Measurements from ENCODE around the gene TRPM2. TPM values are rescaled to one million over a fixed set of nuclear protein-coding genes. Genes with fewer than 3 reads are reported as not detected.

The TRPM2 gene
- total and polyA plus RNA-seq, 2 of the 13 experiments (the other 11 are each of a cell fraction or from before 2014, with no cell fraction given) = 0.07 to 0.20 TPM

DNA sequence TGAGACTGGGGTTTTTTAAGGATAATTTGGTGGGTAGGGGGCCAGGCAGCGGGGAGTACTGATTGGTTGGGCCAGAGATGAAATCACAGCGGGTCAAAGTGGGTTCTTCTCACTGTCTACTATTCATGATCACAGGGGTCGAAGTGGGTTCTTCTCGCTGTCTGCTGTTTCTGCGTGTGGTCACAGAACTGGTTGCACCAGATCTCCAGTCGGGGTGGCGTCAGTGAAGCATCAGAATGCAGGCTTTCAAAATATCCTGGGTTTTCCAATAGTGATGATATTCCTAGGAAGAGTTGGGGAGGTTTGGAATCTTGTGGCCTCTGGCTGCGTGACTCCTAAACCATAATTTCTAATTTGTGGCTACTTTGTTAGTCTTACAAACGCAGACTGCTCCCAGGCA lies 45.1 kb downstream of the TRPM2 start:
- no peak overlapping the region for H3K4me2 ChIP-seq (ENCODE audit: low read depth, low read length)
- no TSS peak for BruUV-seq (replicated peaks)
- ATAC-seq (no peak), DNase-seq (ENCODE audit: low spot score) (no peak), FAIRE-seq (no peak)
- H3K27me3 ChIP-seq (ENCODE audit: control insufficient read depth in 1 of 2, insufficient read depth in 2 of 2, low read length in 2 of 2) = peaks cover 12 to 47% of the 10 kb centered on the region in 2 experiments; a peak in 4 of 5 replicates
- no peaks in the 10 kb centered on the region for H3K36me3 ChIP-seq (replicated peaks in 1 of 2; ENCODE audit: control insufficient read depth in 1 of 2, insufficient read depth in 2 of 2, low read length in 2 of 2)
- no peak overlapping the region for H2AFZ ChIP-seq (ENCODE audit: low read length)
- H3K4me3 ChIP-seq (replicated peaks in 1 of 3; ENCODE audit: insufficient read depth in 1 of 3, low read depth in 2 of 3, low read length in 3 of 3) = no peak overlapping the region
- H3K9me3 ChIP-seq (ENCODE audit: low read length) = no peaks in the 10 kb centered on the region
- H3K79me2 ChIP-seq (ENCODE audit: insufficient read depth, low read length) = no peaks in the 10 kb centered on the region
- no peak overlapping the region for H3K9ac ChIP-seq (ENCODE audit: insufficient read depth, low read depth, low read length)
- no peaks in the 10 kb centered on the region for H4K20me1 ChIP-seq (ENCODE audit: insufficient read depth, low read length)
- ChIA-PET POLR2A (no interaction called here), CTCF (ENCODE audit: low intra/inter-chr PET ratio, low total read pairs) (no interaction called here)
- WGBS (ENCODE audit: low lambda C conversion rate) = 41% methylated on average over 9 of the region's 9 CpGs
- intact Hi-C loops (cut with micrococcal nuclease; ENCODE audit: unreplicated experiment) (no loop called here), in situ Hi-C loops (cut with HindIII; ENCODE audit: extremely low pct_ligation_motif_present, low pct_unique_long_range_greater_than_20kb) (no loop called here)
- no peak overlapping the region for H3K27ac ChIP-seq (ENCODE audit: extremely low read length, insufficient read depth, low read length)
- TF ChIP-seq, protein P1, sequence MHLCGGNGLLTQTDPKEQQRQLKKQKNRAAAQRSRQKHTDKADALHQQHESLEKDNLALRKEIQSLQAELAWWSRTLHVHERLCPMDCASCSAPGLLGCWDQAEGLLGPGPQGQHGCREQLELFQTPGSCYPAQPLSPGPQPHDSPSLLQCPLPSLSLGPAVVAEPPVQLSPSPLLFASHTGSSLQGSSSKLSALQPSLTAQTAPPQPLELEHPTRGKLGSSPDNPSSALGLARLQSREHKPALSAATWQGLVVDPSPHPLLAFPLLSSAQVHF (CRISPR knock-in tag; IDR thresholded peaks at IDR 0.05) = no peak
- TF ChIP-seq ZNF124 (CRISPR knock-in tag; IDR thresholded peaks at IDR 0.05) (no peak), ZNF256 (CRISPR knock-in tag; conservative IDR thresholded peaks at IDR 0.05) (no peak), ZNF230 (CRISPR knock-in tag; IDR thresholded peaks at IDR 0.05) (no peak), SMAD9 (CRISPR knock-in tag; IDR thresholded peaks at IDR 0.05) (no peak), ZNF30 (CRISPR knock-in tag; IDR thresholded peaks at IDR 0.05) (no peak), ZNF772 (CRISPR knock-in tag; IDR thresholded peaks at IDR 0.05) (no peak), ZNF75D (CRISPR knock-in tag; IDR thresholded peaks at IDR 0.05; ENCODE audit: borderline replicate concordance) (no peak), HOXA7 (CRISPR knock-in tag; IDR thresholded peaks at IDR 0.05) (no peak), GPN1 (CRISPR knock-in tag; IDR thresholded peaks at IDR 0.05; ENCODE audit: borderline replicate concordance) (no peak)
- TF ChIP-seq, protein P2, sequence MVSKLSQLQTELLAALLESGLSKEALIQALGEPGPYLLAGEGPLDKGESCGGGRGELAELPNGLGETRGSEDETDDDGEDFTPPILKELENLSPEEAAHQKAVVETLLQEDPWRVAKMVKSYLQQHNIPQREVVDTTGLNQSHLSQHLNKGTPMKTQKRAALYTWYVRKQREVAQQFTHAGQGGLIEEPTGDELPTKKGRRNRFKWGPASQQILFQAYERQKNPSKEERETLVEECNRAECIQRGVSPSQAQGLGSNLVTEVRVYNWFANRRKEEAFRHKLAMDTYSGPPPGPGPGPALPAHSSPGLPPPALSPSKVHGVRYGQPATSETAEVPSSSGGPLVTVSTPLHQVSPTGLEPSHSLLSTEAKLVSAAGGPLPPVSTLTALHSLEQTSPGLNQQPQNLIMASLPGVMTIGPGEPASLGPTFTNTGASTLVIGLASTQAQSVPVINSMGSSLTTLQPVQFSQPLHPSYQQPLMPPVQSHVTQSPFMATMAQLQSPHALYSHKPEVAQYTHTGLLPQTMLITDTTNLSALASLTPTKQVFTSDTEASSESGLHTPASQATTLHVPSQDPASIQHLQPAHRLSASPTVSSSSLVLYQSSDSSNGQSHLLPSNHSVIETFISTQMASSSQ (IDR thresholded peaks at IDR 0.05; ENCODE audit: low read depth) = no peak
- TF ChIP-seq, protein P2 (CRISPR knock-in tag; IDR thresholded peaks at IDR 0.05; ENCODE audit: borderline replicate concordance) = no peak
- TF ChIP-seq, protein P3, sequence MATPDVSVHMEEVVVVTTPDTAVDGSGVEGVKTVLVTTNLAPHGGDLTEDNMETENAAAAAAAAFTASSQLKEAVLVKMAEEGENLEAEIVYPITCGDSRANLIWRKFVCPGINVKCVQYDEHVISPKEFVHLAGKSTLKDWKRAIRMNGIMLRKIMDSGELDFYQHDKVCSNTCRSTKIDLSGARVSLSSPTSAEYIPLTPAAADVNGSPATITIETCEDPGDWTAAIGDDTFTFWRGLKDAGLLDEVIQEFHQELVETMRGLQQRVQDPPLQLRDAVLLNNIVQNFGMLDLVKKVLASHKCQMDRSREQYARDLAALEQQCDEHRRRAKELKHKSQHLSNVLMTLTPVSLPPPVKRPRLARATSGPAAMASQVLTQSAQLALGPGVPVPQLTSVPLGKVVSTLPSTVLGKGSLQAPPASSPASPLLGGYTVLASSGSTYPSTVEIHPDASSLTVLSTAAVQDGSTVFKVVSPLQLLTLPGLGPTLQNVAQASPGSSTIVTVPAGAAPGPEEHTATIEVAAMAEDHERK (CRISPR knock-in tag; IDR thresholded peaks at IDR 0.05; ENCODE audit: low read depth) = no peak
- TF ChIP-seq, protein P4, sequence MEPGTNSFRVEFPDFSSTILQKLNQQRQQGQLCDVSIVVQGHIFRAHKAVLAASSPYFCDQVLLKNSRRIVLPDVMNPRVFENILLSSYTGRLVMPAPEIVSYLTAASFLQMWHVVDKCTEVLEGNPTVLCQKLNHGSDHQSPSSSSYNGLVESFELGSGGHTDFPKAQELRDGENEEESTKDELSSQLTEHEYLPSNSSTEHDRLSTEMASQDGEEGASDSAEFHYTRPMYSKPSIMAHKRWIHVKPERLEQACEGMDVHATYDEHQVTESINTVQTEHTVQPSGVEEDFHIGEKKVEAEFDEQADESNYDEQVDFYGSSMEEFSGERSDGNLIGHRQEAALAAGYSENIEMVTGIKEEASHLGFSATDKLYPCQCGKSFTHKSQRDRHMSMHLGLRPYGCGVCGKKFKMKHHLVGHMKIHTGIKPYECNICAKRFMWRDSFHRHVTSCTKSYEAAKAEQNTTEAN (CRISPR knock-in tag; conservative IDR thresholded peaks at IDR 0.05) = no peak
- TF ChIP-seq, protein P5, sequence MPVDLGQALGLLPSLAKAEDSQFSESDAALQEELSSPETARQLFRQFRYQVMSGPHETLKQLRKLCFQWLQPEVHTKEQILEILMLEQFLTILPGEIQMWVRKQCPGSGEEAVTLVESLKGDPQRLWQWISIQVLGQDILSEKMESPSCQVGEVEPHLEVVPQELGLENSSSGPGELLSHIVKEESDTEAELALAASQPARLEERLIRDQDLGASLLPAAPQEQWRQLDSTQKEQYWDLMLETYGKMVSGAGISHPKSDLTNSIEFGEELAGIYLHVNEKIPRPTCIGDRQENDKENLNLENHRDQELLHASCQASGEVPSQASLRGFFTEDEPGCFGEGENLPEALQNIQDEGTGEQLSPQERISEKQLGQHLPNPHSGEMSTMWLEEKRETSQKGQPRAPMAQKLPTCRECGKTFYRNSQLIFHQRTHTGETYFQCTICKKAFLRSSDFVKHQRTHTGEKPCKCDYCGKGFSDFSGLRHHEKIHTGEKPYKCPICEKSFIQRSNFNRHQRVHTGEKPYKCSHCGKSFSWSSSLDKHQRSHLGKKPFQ (CRISPR knock-in tag; IDR thresholded peaks at IDR 0.05; ENCODE audit: insufficient replicate concordance) = no peak
- no peaks in the 10 kb centered on the region for H3K4me1 ChIP-seq (ENCODE audit: insufficient read depth, low read length)

All from HepG2 (cell line).